Astrocyte of the cerebellum (primary cell): ENCODE results near the gene ATP5ME.

Experiments
- DNase-seq: peaks from one replicate; pipeline ENCODE4 v3.0.0-alpha.2; 2011; ENCODE audit warnings: low read depth
- H3K4me3 ChIP-seq: 2 replicates; pipeline ENCODE4 v1.5.1; 2011; ENCODE audit warnings: mild to moderate bottlenecking, low read depth, low read length, moderate library complexity
- in situ Hi-C: cut with HindIII; loops from 2 replicates; pipeline ENCODE4 v1.10.0; 2017; ENCODE audit warnings: low sequenced_read_pairs
- TF ChIP-seq, protein P1 (sequence below): IDR thresholded peaks from 2 replicates; pipeline ENCODE4 v1.5.1; 2012; ENCODE audit warnings: low read length, low read depth, moderate library complexity, mild to moderate bottlenecking; ENCODE audit errors: missing control alignments

Gene ATP5ME

GRCh38 chr4:679104-679481, 5.0 kb upstream of the ATP5ME start:
- H3K4me3 ChIP-seq, result no peak overlapping the region
- in situ Hi-C loops, result no loop called here
- TF ChIP-seq, protein P1, sequence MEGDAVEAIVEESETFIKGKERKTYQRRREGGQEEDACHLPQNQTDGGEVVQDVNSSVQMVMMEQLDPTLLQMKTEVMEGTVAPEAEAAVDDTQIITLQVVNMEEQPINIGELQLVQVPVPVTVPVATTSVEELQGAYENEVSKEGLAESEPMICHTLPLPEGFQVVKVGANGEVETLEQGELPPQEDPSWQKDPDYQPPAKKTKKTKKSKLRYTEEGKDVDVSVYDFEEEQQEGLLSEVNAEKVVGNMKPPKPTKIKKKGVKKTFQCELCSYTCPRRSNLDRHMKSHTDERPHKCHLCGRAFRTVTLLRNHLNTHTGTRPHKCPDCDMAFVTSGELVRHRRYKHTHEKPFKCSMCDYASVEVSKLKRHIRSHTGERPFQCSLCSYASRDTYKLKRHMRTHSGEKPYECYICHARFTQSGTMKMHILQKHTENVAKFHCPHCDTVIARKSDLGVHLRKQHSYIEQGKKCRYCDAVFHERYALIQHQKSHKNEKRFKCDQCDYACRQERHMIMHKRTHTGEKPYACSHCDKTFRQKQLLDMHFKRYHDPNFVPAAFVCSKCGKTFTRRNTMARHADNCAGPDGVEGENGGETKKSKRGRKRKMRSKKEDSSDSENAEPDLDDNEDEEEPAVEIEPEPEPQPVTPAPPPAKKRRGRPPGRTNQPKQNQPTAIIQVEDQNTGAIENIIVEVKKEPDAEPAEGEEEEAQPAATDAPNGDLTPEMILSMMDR, result no peak

GRCh38 chr4:678331-679103, 4.4 kb upstream of the ATP5ME start:
- no peak for DNase-seq
- no peak overlapping the region for H3K4me3 ChIP-seq
- TF ChIP-seq, protein P1, result no peak
- in situ Hi-C loops, result no loop called here

More at GRCh38 chr4:679104-679481, 5.0 kb upstream of the ATP5ME start:
- no peak for DNase-seq

- in situ Hi-C loops, result no loop called here
Measured at GRCh38 chr4:677431-678293, 3.6 kb upstream of the ATP5ME start.

GRCh38 chr4:676871-677235, 2.8 kb upstream of the ATP5ME start:
- no peak for DNase-seq
- no peak overlapping the region for H3K4me3 ChIP-seq
- in situ Hi-C loops, result no loop called here
- TF ChIP-seq, protein P1, result no peak

More at GRCh38 chr4:677431-678293, 3.6 kb upstream of the ATP5ME start:
- H3K4me3 ChIP-seq, result no peak overlapping the region
- DNase-seq, result no peak
- TF ChIP-seq, protein P1, result no peak

- in situ Hi-C loops, result no loop called here
- no peak overlapping the region for H3K4me3 ChIP-seq
- DNase-seq, result no peak
- TF ChIP-seq, protein P1, result no peak
Measured at GRCh38 chr4:675980-676870, 2.1 kb upstream of the ATP5ME start.
